GM19452 (cell line): ENCODE data around the gene BRD9.
"Not testable (repeated sequence)": the region's sequence is repeated elsewhere in the genome, so short reads cannot be mapped to it uniquely, and the experiment has no call there.

Experiments
- ATAC-seq: cut with Tn5 transposase; IDR thresholded peaks from one replicate; pipeline ENCODE4 v1.9.1; 2021; ENCODE audit not compliant: unreplicated experiment

Gene BRD9

GRCh38 chr5:923281-923873 lies 30.8 kb upstream of the BRD9 start:
- ATAC-seq = no peak

GRCh38 chr5:922436-923280 lies 30.1 kb upstream of the BRD9 start:
- ATAC-seq = no peak

- ATAC-seq = no peak
Measured at GRCh38 chr5:921456-922435, 29.1 kb upstream of the BRD9 start.

- ATAC-seq = no peak
Measured at GRCh38 chr5:920321-920720, 27.7 kb upstream of the BRD9 start.

- no peak for ATAC-seq
Measured at GRCh38 chr5:919356-920000, 26.9 kb upstream of the BRD9 start.

GRCh38 chr5:918717-919116 lies 26.1 kb upstream of the BRD9 start:
- not testable (repeated sequence) for ATAC-seq

GRCh38 chr5:916441-917293 lies 24.1 kb upstream of the BRD9 start:
- no peak for ATAC-seq

GRCh38 chr5:915946-916345 lies 23.3 kb upstream of the BRD9 start:
- ATAC-seq = no peak

- not testable (repeated sequence) for ATAC-seq
Measured at GRCh38 chr5:915346-915745, 22.7 kb upstream of the BRD9 start.

GRCh38 chr5:914612-915011 lies 22.0 kb upstream of the BRD9 start:
- ATAC-seq = no peak

GRCh38 chr5:914174-914573 lies 21.6 kb upstream of the BRD9 start:
- ATAC-seq = no peak

GRCh38 chr5:912280-913091 lies 19.9 kb upstream of the BRD9 start:
- ATAC-seq = no peak

- ATAC-seq = no peak
Measured at GRCh38 chr5:911601-912000, 19.0 kb upstream of the BRD9 start.

- no peak for ATAC-seq
Measured at GRCh38 chr5:910769-911160, 18.2 kb upstream of the BRD9 start.

GRCh38 chr5:909994-910768 lies 17.6 kb upstream of the BRD9 start:
- ATAC-seq = no peak

- no peak for ATAC-seq
Measured at GRCh38 chr5:909086-909485, 16.5 kb upstream of the BRD9 start.

GRCh38 chr5:908172-908571 lies 15.6 kb upstream of the BRD9 start:
- no peak for ATAC-seq

- no peak for ATAC-seq
Measured at GRCh38 chr5:907366-907910, 14.8 kb upstream of the BRD9 start.
